Gastroesophageal sphincter (tissue), 3 donors: ENCODE measurements around the gene PINK1.

Experiments
- CTCF ChIP-seq, 4 experiments: fragments of 200-600 bp in 2 of 4; fragments of 450-650 bp in 2 of 4; sonication (generic) in 1 of 4; IDR thresholded peaks; one replicate each; pipeline ENCODE4 v1.5.1; 2017 to 2019; ENCODE audit warnings: antibody characterized with exemption in 4 of 4, mild to moderate bottlenecking in 2 of 4, moderate library complexity in 2 of 4
- EP300 ChIP-seq: sonication (generic); formaldehyde crosslinking; IDR thresholded peaks from one replicate; pipeline ENCODE4 v1.6.1; 2017; ENCODE audit warnings: antibody characterized with exemption, mild to moderate bottlenecking
- POLR2A ChIP-seq, 2 donors: fragments of 450-650 bp; IDR thresholded peaks; one replicate each; pipeline ENCODE4 v1.6.1; 2017; ENCODE audit warnings: antibody characterized with exemption in 2 of 2, mild to moderate bottlenecking in 2 of 2, moderate library complexity in 1 of 2

- TF ChIP-seq EP300 (no peak), CTCF (IDR thresholded peaks at IDR 0.05) (no peak), POLR2A (IDR thresholded peaks at IDR 0.05) (no peak)
Observed at GRCh38 chr1:20686883-20687725, 53.8 kb downstream of the PINK1 start.
